HEK293 (cell line): ENCODE data around the gene PAIP1.

ENCODE experiments used
- CTCF ChIA-PET: fragments of 350-600 bp; formaldehyde crosslinking; extraction: SDS; loops from one replicate; lab custom pipeline; 2021; ENCODE audit warnings: antibody characterized with exemption; lab: Yijun Ruan, JAX
- POLR2A ChIA-PET: fragments of 300-600 bp; formaldehyde crosslinking; extraction: SDS; loops from one replicate; lab custom pipeline; 2020; ENCODE audit warnings: antibody characterized with exemption, inconsistent platforms; lab: Yijun Ruan, JAX
- H3K27ac ChIP-seq: fragments of 200-500 bp; sonication (Bioruptor generic); 2 replicates; pipeline ENCODE4 v1.5.1; 2014; ENCODE audit warnings: low read depth, low read length, control low read depth, inconsistent platforms; ENCODE audit errors: extremely low read depth
- H3K36me3 ChIP-seq, 2 experiments: fragments of 200-500 bp in 1 of 2; sonication (Bioruptor generic) in 1 of 2; 1 replicate in 1 of 2; 2 replicates in 1 of 2; pipeline ENCODE4 v1.5.1; 2014 to 2017; ENCODE audit warnings: inconsistent platforms in 2 of 2, low read length in 2 of 2; ENCODE audit not compliant: control insufficient read depth in 2 of 2, insufficient read depth in 1 of 2
- H3K4me1 ChIP-seq: fragments of 200-500 bp; sonication (Bioruptor generic); 2 replicates; pipeline ENCODE4 v1.5.1; 2014; ENCODE audit warnings: mild to moderate bottlenecking, low read length, inconsistent platforms; ENCODE audit not compliant: control insufficient read depth, insufficient read depth
- H3K4me3 ChIP-seq: 2 replicates; pipeline ENCODE4 v1.5.1; 2011; ENCODE audit warnings: low read depth, mild to moderate bottlenecking, control low read depth, low read length, moderate library complexity
- H3K9me3 ChIP-seq: fragments of 200-500 bp; sonication (Bioruptor generic); 2 replicates; pipeline ENCODE4 v1.5.1; 2014; ENCODE audit warnings: low read depth, low read length, inconsistent platforms; ENCODE audit not compliant: control insufficient read depth, insufficient read depth
- ATF2 ChIP-seq: fragments of 450-650 bp; formaldehyde crosslinking; IDR thresholded peaks from 2 replicates; pipeline ENCODE4 v1.5.1; 2016; ENCODE audit warnings: missing biosample characterization, missing genetic modification characterization, low read depth
- BCL11B ChIP-seq: fragments of 450-650 bp; formaldehyde crosslinking; IDR thresholded peaks from 2 replicates; pipeline ENCODE4 v1.5.1; 2016; ENCODE audit warnings: low read depth, missing biosample characterization, missing genetic modification characterization
- GLIS2 ChIP-seq: fragments of 450-650 bp; formaldehyde crosslinking; IDR thresholded peaks from 2 replicates; pipeline ENCODE4 v1.5.1; 2016; ENCODE audit warnings: missing biosample characterization, missing genetic modification characterization
- KLF10 ChIP-seq: fragments of 450-650 bp; IDR thresholded peaks from 2 replicates; pipeline ENCODE4 v1.5.1; 2018; ENCODE audit warnings: missing biosample characterization, mild to moderate bottlenecking, missing genetic modification characterization
- OSR2 ChIP-seq: fragments of 450-650 bp; formaldehyde crosslinking; IDR thresholded peaks from 2 replicates; pipeline ENCODE4 v1.5.1; 2016; ENCODE audit warnings: missing biosample characterization, missing genetic modification characterization
- SCRT2 ChIP-seq: fragments of 450-650 bp; formaldehyde crosslinking; IDR thresholded peaks from 2 replicates; pipeline ENCODE4 v1.5.1; 2016; ENCODE audit warnings: missing biosample characterization, missing genetic modification characterization
- SETDB1 ChIP-seq: IDR thresholded peaks from one replicate; pipeline ENCODE4 v1.6.1; 2017; ENCODE audit warnings: mild to moderate bottlenecking, low read length, moderate library complexity, mixed read lengths; ENCODE audit not compliant: insufficient read length
- ZBTB21 ChIP-seq: fragments of 450-650 bp; formaldehyde crosslinking; IDR thresholded peaks from 2 replicates; pipeline ENCODE4 v1.5.1; 2017; ENCODE audit warnings: missing biosample characterization, missing genetic modification characterization
- ZNF155 ChIP-seq: fragments of 450-650 bp; formaldehyde crosslinking; IDR thresholded peaks from 2 replicates; pipeline ENCODE4 v1.5.1; 2016; ENCODE audit warnings: missing biosample characterization, missing genetic modification characterization
- ZNF202 ChIP-seq: fragments of 450-650 bp; formaldehyde crosslinking; IDR thresholded peaks from 2 replicates; pipeline ENCODE4 v1.5.1; 2016; ENCODE audit warnings: missing biosample characterization, missing genetic modification characterization, borderline replicate concordance
- ZNF292 ChIP-seq: fragments of 450-650 bp; formaldehyde crosslinking; IDR thresholded peaks from 2 replicates; pipeline ENCODE4 v1.5.1; 2016; ENCODE audit warnings: low read depth, missing biosample characterization, missing genetic modification characterization, borderline replicate concordance
- ZNF324 ChIP-seq: fragments of 450-650 bp; formaldehyde crosslinking; IDR thresholded peaks from 2 replicates; pipeline ENCODE4 v1.5.1; 2016; ENCODE audit warnings: missing biosample characterization, missing genetic modification characterization
- ZNF362 ChIP-seq: fragments of 450-650 bp; formaldehyde crosslinking; IDR thresholded peaks from 2 replicates; pipeline ENCODE4 v1.5.1; 2016; ENCODE audit warnings: missing biosample characterization, missing genetic modification characterization
- ZNF514 ChIP-seq: fragments of 450-650 bp; formaldehyde crosslinking; IDR thresholded peaks from 2 replicates; pipeline ENCODE4 v1.5.1; 2016; ENCODE audit warnings: missing biosample characterization, missing genetic modification characterization
- ZNF549 ChIP-seq: fragments of 450-650 bp; IDR thresholded peaks from 2 replicates; pipeline ENCODE4 v1.5.1; 2018; ENCODE audit warnings: missing biosample characterization, missing genetic modification characterization, mild to moderate bottlenecking, inconsistent platforms, moderate library complexity
- ZNF558 ChIP-seq: fragments of 450-650 bp; formaldehyde crosslinking; IDR thresholded peaks from 2 replicates; pipeline ENCODE4 v1.5.1; 2016; ENCODE audit warnings: missing biosample characterization, missing genetic modification characterization
- ZNF629 ChIP-seq: fragments of 450-650 bp; formaldehyde crosslinking; IDR thresholded peaks from 2 replicates; pipeline ENCODE4 v1.5.1; 2017; ENCODE audit warnings: missing biosample characterization, missing genetic modification characterization
- ZNF792 ChIP-seq: fragments of 450-650 bp; formaldehyde crosslinking; IDR thresholded peaks from 2 replicates; pipeline ENCODE4 v1.5.1; 2016; ENCODE audit warnings: missing biosample characterization, missing genetic modification characterization
- ZNF830 ChIP-seq: fragments of 450-650 bp; IDR thresholded peaks from 2 replicates; pipeline ENCODE4 v1.5.0; 2018; ENCODE audit warnings: missing biosample characterization, missing genetic modification characterization, low read depth, mild to moderate bottlenecking, moderate library complexity
- ZSCAN30 ChIP-seq: fragments of 450-650 bp; IDR thresholded peaks from 2 replicates; pipeline ENCODE4 v1.5.1; 2018; ENCODE audit warnings: missing biosample characterization, mild to moderate bottlenecking, missing genetic modification characterization, moderate library complexity
- ZSCAN5A ChIP-seq: fragments of 450-650 bp; formaldehyde crosslinking; IDR thresholded peaks from 2 replicates; pipeline ENCODE4 v1.5.1; 2016; ENCODE audit warnings: missing biosample characterization, missing genetic modification characterization
- TF ChIP-seq, protein P1 (sequence below): fragments of 450-650 bp; formaldehyde crosslinking; IDR thresholded peaks from 2 replicates; pipeline ENCODE4 v1.5.1; 2017; ENCODE audit warnings: missing biosample characterization, missing genetic modification characterization
- TF ChIP-seq, protein P2 (sequence below): fragments of 450-650 bp; formaldehyde crosslinking; IDR thresholded peaks from 2 replicates; pipeline ENCODE4 v1.5.1; 2016; ENCODE audit warnings: missing biosample characterization, missing genetic modification characterization
- TF ChIP-seq, protein P3 (sequence below): fragments of 450-650 bp; formaldehyde crosslinking; IDR thresholded peaks from 2 replicates; pipeline ENCODE4 v1.5.1; 2016; ENCODE audit warnings: missing biosample characterization, missing genetic modification characterization, low read depth

The PAIP1 gene

GRCh38 chr5:43514471-43514815 is 42.4 kb downstream of the PAIP1 start:
- H3K36me3 ChIP-seq: peaks cover 0 to 6% of the 10 kb centered on the region in 2 experiments; a peak in 1 of 3 replicates
- no peaks in the 10 kb centered on the region for H3K9me3 ChIP-seq
- CTCF ChIA-PET: interaction anchor here (0.6 to 1.3 kb wide), 4 partner anchors 10 to 1299 kb away, joined by 3 to 7 read pairs (median 4); partner anchors contain the start of gene TMEM267
- H3K4me3 ChIP-seq: peak overlapping the region; percentile 84
- peaks cover 5% of the 10 kb centered on the region; the same call in 1 of the 2 replicates for H3K4me1 ChIP-seq
- TF ChIP-seq KLF10 (tag by site-specific recombination) (peak; percentile 34; the same call in 1 of the 2 replicates), ZNF155 (tag by site-specific recombination) (no peak), BCL11B (tag by site-specific recombination) (no peak), ZNF324 (tag by site-specific recombination) (0 out of 2 replicates have a peak, but pooled peaks have one; percentile 16), ZNF549 (tag by site-specific recombination) (no peak), ZNF362 (tag by site-specific recombination) (no peak), ZNF514 (tag by site-specific recombination) (no peak), SCRT2 (tag by site-specific recombination) (no peak), ZSCAN30 (0 out of 2 replicates have a peak, but pooled peaks have one; percentile 49), ZNF830 (tag by site-specific recombination) (no peak), ZNF292 (tag by site-specific recombination) (no peak), ZNF558 (tag by site-specific recombination) (no peak), ZNF792 (tag by site-specific recombination) (no peak), ATF2 (tag by site-specific recombination) (peak; percentile 88), ZBTB21 (tag by site-specific recombination) (0 out of 2 replicates have a peak, but pooled peaks have one; percentile 11), OSR2 (tag by site-specific recombination) (no peak), GLIS2 (no peak), SETDB1 (no peak), ZNF202 (no peak), ZSCAN5A (no peak), ZNF629 (tag by site-specific recombination) (peak; percentile 63; the same call in 1 of the 2 replicates)
- TF ChIP-seq, protein P1, sequence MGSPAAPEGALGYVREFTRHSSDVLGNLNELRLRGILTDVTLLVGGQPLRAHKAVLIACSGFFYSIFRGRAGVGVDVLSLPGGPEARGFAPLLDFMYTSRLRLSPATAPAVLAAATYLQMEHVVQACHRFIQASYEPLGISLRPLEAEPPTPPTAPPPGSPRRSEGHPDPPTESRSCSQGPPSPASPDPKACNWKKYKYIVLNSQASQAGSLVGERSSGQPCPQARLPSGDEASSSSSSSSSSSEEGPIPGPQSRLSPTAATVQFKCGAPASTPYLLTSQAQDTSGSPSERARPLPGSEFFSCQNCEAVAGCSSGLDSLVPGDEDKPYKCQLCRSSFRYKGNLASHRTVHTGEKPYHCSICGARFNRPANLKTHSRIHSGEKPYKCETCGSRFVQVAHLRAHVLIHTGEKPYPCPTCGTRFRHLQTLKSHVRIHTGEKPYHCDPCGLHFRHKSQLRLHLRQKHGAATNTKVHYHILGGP (tag by site-specific recombination): no peak
- TF ChIP-seq, protein P2, sequence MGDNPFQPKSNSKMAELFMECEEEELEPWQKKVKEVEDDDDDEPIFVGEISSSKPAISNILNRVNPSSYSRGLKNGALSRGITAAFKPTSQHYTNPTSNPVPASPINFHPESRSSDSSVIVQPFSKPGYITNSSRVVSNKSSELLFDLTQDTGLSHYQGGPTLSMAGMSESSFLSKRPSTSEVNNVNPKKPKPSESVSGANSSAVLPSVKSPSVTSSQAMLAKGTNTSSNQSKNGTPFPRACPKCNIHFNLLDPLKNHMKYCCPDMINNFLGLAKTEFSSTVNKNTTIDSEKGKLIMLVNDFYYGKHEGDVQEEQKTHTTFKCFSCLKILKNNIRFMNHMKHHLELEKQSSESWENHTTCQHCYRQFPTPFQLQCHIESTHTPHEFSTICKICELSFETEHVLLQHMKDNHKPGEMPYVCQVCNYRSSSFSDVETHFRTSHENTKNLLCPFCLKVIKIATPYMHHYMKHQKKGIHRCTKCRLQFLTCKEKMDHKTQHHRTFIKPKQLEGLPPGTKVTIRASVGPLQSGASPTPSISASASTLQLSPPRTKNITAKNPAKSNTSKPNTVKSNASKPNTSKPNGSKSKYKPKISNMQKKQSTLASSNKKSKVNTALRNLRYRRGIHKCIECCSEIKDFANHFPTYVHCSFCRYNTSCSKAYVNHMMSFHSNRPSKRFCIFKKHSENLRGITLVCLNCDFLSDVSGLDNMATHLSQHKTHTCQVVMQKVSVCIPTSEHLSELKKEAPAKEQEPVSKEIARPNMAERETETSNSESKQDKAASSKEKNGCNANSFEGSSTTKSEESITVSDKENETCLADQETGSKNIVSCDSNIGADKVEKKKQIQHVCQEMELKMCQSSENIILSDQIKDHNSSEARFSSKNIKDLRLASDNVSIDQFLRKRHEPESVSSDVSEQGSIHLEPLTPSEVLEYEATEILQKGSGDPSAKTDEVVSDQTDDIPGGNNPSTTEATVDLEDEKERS (tag by site-specific recombination): no peak
- TF ChIP-seq, protein P3, sequence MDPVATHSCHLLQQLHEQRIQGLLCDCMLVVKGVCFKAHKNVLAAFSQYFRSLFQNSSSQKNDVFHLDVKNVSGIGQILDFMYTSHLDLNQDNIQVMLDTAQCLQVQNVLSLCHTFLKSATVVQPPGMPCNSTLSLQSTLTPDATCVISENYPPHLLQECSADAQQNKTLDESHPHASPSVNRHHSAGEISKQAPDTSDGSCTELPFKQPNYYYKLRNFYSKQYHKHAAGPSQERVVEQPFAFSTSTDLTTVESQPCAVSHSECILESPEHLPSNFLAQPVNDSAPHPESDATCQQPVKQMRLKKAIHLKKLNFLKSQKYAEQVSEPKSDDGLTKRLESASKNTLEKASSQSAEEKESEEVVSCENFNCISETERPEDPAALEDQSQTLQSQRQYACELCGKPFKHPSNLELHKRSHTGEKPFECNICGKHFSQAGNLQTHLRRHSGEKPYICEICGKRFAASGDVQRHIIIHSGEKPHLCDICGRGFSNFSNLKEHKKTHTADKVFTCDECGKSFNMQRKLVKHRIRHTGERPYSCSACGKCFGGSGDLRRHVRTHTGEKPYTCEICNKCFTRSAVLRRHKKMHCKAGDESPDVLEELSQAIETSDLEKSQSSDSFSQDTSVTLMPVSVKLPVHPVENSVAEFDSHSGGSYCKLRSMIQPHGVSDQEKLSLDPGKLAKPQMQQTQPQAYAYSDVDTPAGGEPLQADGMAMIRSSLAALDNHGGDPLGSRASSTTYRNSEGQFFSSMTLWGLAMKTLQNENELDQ (tag by site-specific recombination): no peak
- POLR2A ChIA-PET: interaction anchor here (0.6 to 2.2 kb wide), 14 partner anchors 10 to 478 kb away, joined by 3 to 39 read pairs (median 6); partner anchors contain the start of genes HMGCS1, NNT and TMEM267
- peak overlapping the region; percentile 81 for H3K27ac ChIP-seq
